ENCODE data around the gene SH3PXD2A. TPM values are rescaled to one million over a fixed set of nuclear protein-coding genes. Genes with fewer than 3 reads are reported as not detected.

Gene SH3PXD2A
- total and polyA plus RNA-seq, 9 of the 15 experiments (the other 6 are each of a cell fraction or from before 2014, with no cell fraction given): 0.41 to 9.3 (median 2.5) TPM

GRCh38 chr10:103696411-103697145 is 158.8 kb downstream of the SH3PXD2A start (continued):
- TF ChIP-seq RFX7 (CRISPR knock-in tag; IDR thresholded peaks at IDR 0.05) (no peak), PPARD (CRISPR knock-in tag; IDR thresholded peaks at IDR 0.05) (no peak), KDM1A (IDR thresholded peaks at IDR 0.05) (peak; percentile 54 to 83; a peak in 2 of 4 replicates), TFAM (CRISPR knock-in tag; conservative IDR thresholded peaks at IDR 0.05) (no peak), ZNF586 (CRISPR knock-in tag; conservative IDR thresholded peaks at IDR 0.05) (no peak), ZNF318 (IDR thresholded peaks at IDR 0.05; ENCODE audit: borderline replicate concordance in 1 of 2, low read depth in 1 of 2) (no peak), RAD21 (CRISPR knock-in tag; conservative IDR thresholded peaks at IDR 0.05 in 1 of 2, IDR thresholded peaks at IDR 0.05 in 1 of 2) (peak in 1 of 2 experiments; percentile 40; a peak in 2 of 4 replicates), ZBTB17 (CRISPR knock-in tag; IDR thresholded peaks at IDR 0.05) (no peak), ZC3H11A (IDR thresholded peaks at IDR 0.05; ENCODE audit: low read depth, low read length) (no peak), KDM5B (IDR thresholded peaks at IDR 0.05; ENCODE audit: insufficient replicate concordance, low read depth, low read length) (no peak), CBX5 (IDR thresholded peaks at IDR 0.05; ENCODE audit: borderline replicate concordance, low read depth) (no peak), DNMT1 (IDR thresholded peaks at IDR 0.05) (no peak), TBP (optimal IDR thresholded peaks at IDR 0.05; ENCODE audit: low read depth, low read length) (no peak), ZBTB9 (CRISPR knock-in tag; IDR thresholded peaks at IDR 0.05) (no peak), SMARCC2 (IDR thresholded peaks at IDR 0.05; ENCODE audit: low read depth) (no peak), EP400 (IDR thresholded peaks at IDR 0.05) (0 out of 2 replicates have a peak, but pooled peaks have one; percentile 17), BRD9 (IDR thresholded peaks at IDR 0.05; ENCODE audit: low read depth, partially characterized antibody) (no peak)

Data from K562 (cell line).